Measurements from ENCODE around the gene JUNB. TPM values are rescaled to one million over a fixed set of nuclear protein-coding genes. Genes with fewer than 3 reads are reported as not detected.
A peak's percentile ranks its signal among the peaks of the same experiment; 100 is the strongest.

JUNB gene
- total RNA-seq, 1 donor from 2014 or later = 20.6 TPM

DNA sequence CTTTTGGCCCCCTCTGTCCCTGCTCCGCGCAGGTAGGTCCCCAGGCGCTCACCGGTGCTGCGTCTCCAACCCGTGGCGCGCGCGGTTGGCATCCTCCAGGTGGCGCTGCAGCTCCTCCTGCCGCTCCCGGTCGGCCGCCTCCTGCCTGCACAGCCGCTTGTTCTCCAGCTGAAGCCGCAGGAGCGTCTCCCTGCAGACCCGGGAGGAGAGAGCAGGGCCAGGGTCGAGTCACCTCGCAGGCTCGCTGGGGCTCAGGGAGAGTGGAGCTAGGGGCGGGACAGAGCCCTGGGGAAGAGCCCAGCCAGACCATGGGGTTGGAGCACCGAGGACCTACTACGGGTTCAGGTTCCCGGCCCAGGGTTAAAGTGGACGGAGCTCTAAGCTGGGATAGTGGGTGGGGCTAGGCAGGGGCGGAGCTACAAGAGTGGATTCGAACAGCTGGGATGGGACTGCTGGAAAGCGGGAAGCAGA, 25.2 kb upstream of the JUNB start:
- H3K36me3 Mint-ChIP-seq (ENCODE audit: low read depth, unreplicated experiment) = peaks cover 12% of the 10 kb centered on the region
- DNase-seq (ENCODE audit: low spot score) = peak; percentile 81
- TF ChIP-seq CTCF (IDR thresholded peaks at IDR 0.05; ENCODE audit: unreplicated experiment) = peak; percentile 68
- peaks cover 3% of the 10 kb centered on the region for H3K4me1 Mint-ChIP-seq (ENCODE audit: unreplicated experiment)
- no peak overlapping the region for H3K27ac Mint-ChIP-seq (ENCODE audit: unreplicated experiment)
- peaks cover 20% of the 10 kb centered on the region for H3K27me3 Mint-ChIP-seq (ENCODE audit: unreplicated experiment)
- H3K9me3 Mint-ChIP-seq (ENCODE audit: unreplicated experiment) = no peaks in the 10 kb centered on the region
- H3K4me3 Mint-ChIP-seq (ENCODE audit: unreplicated experiment) = peak overlapping the region; percentile 59

DNA sequence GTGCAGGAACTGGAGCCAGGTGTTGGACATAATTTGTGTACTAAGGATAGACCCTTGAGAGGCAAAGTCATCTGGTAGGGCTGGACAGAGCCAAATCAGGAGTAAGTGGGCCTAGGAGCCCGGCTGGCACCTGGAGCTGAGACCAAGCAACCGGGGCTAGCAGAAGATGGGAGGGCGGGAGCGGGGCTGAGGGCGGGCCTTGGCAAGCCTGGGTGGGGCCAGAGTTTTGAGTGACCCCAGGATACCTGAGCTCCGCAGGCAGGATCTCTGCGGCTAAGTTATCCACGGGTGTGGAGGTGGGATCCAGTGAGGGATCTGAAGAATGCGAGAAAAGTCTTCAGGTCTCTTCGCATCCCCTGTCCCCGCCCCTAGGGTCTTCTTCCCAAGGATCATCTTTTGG, 24.1 kb upstream of the JUNB start:
- DNase-seq (ENCODE audit: low spot score) = no peak
- Mint-ChIP-seq H3K4me3 (ENCODE audit: unreplicated experiment) (peak overlapping the region; percentile 56), H3K27ac (ENCODE audit: unreplicated experiment) (no peak overlapping the region), H3K9me3 (ENCODE audit: unreplicated experiment) (no peaks in the 10 kb centered on the region), H3K27me3 (ENCODE audit: unreplicated experiment) (peaks cover 23% of the 10 kb centered on the region), H3K36me3 (ENCODE audit: low read depth, unreplicated experiment) (peaks cover 12% of the 10 kb centered on the region), H3K4me1 (ENCODE audit: unreplicated experiment) (peaks cover 3% of the 10 kb centered on the region)
- no peak for TF ChIP-seq CTCF (IDR thresholded peaks at IDR 0.05; ENCODE audit: unreplicated experiment)

DNA sequence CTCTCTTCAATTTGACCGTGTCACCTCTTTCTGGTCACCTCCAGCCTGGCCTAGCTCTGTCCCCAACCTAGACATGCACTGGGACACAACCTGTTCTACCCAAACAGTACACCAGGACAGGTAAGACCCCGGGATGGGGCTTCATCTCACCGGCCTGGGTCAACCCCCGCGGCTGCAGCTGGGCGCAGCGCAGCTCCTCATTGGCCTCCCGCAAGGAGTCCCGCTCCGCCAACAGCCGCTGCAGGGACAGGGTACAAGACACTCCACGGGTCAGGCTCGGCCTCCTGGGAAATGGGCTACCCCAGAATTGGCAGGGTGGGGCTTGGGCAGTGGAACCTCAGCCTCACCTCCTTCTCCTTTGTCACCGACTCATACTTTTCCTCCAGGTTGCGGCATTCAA, 23.6 kb upstream of the JUNB start:
- Mint-ChIP-seq H3K36me3 (ENCODE audit: low read depth, unreplicated experiment) (peaks cover 12% of the 10 kb centered on the region), H3K27ac (ENCODE audit: unreplicated experiment) (no peak overlapping the region), H3K27me3 (ENCODE audit: unreplicated experiment) (peaks cover 23% of the 10 kb centered on the region), H3K4me1 (ENCODE audit: unreplicated experiment) (peaks cover 3% of the 10 kb centered on the region), H3K4me3 (ENCODE audit: unreplicated experiment) (no peak overlapping the region), H3K9me3 (ENCODE audit: unreplicated experiment) (no peaks in the 10 kb centered on the region)
- no peak for TF ChIP-seq CTCF (IDR thresholded peaks at IDR 0.05; ENCODE audit: unreplicated experiment)
- DNase-seq (ENCODE audit: low spot score) = no peak

DNA sequence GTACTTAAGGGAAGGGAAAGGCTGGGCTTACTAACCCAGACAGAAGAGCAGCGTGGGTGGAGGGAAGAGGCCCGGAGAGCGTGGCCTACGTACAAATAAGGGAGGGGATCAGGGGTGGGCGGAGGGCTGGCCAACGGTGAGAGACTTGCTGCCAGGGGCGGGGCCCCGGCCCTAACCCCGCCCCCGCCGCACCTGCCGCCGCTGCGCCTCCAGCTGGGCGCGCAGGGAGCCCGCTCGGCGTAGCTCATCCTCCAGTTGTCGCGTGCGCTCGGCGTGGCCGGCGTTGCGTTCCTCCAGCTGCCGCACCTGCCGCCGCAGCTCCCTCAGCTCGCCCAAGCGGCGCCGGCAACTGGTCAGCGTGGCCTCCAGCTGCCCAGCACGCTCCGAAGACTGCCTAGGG, 21.6 kb upstream of the JUNB start:
- H3K27me3 Mint-ChIP-seq (ENCODE audit: unreplicated experiment) = peaks cover 26% of the 10 kb centered on the region
- TF ChIP-seq CTCF (IDR thresholded peaks at IDR 0.05; ENCODE audit: unreplicated experiment) = no peak
- peaks cover 3% of the 10 kb centered on the region for H3K4me1 Mint-ChIP-seq (ENCODE audit: unreplicated experiment)
- no peak for DNase-seq (ENCODE audit: low spot score)
- H3K4me3 Mint-ChIP-seq (ENCODE audit: unreplicated experiment) = peak overlapping the region; percentile 32
- no peak overlapping the region for H3K27ac Mint-ChIP-seq (ENCODE audit: unreplicated experiment)
- H3K9me3 Mint-ChIP-seq (ENCODE audit: unreplicated experiment) = no peaks in the 10 kb centered on the region
- H3K36me3 Mint-ChIP-seq (ENCODE audit: low read depth, unreplicated experiment) = peaks cover 12% of the 10 kb centered on the region

DNA sequence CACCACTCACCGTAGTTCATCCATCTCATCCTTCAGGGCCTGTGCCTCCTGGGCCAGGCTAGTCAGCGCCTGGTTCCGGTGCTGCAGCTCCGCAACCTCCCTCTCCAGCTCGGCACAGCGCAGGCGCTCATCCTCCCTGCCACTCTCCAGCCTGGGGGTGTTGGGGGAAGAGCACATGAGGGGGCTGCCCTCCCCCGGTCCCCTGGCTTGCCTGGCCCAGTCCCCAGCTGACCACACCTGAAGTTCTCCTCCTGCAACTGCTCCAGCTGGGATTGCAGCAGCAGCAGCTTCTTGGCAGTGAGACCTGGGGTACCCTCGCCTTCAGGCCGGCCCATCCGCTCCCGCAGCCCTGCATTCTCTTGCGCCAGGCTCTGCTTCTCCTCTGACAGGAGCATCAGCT, 20.4 kb upstream of the JUNB start:
- Mint-ChIP-seq H3K27ac (ENCODE audit: unreplicated experiment) (no peak overlapping the region), H3K4me3 (ENCODE audit: unreplicated experiment) (no peak overlapping the region), H3K9me3 (ENCODE audit: unreplicated experiment) (no peaks in the 10 kb centered on the region), H3K36me3 (ENCODE audit: low read depth, unreplicated experiment) (peaks cover 6% of the 10 kb centered on the region), H3K4me1 (ENCODE audit: unreplicated experiment) (peaks cover 3% of the 10 kb centered on the region), H3K27me3 (ENCODE audit: unreplicated experiment) (peaks cover 19% of the 10 kb centered on the region)
- no peak for TF ChIP-seq CTCF (IDR thresholded peaks at IDR 0.05; ENCODE audit: unreplicated experiment)
- no peak for DNase-seq (ENCODE audit: low spot score)
